Measurements from ENCODE around the gene CLUH. TPM values are rescaled to one million over a fixed set of nuclear protein-coding genes. Genes with fewer than 3 reads are reported as not detected.
A peak's percentile ranks its signal among the peaks of the same experiment; 100 is the strongest.

CLUH gene
- total and polyA plus RNA-seq, 11 donors, result 89.5 to 298 (median 154) TPM

DNA sequence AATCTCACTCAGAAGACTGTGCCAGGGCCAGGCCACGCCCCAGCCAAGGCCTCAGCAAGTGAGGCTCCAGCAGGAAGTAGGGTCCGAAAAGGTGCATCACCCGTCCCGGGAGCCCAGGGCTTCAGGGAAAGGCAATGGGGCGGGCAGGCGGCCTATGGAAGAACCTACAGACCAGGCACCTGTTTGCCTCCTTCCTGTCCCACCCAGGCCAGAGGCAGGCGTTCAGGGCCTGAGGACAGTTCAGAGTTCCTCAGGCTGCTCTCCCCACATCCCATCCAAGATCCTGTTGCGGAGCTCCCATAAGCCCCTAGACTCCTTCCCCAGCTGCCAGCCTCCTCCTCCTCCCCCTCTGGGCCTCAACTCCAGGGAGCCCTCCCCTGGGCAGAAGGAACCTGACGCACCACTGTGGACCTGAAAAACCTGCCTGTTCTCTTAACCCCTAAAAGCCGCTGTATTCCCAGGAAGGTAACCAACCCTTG, 2.3 kb downstream of the CLUH start:
- intact Hi-C loops (cut with DNase I), result loop anchor here in 1 of 10 donors (10.0 kb wide), 1 partner anchor 314 kb away; no protein-coding TSS in a partner anchor
- ATAC-seq (no peak), DNase-seq (peak in 1 of 5 donors; percentile 69)
- peaks cover 0 to 3% (median 0%) of the 10 kb centered on the region in 9 donors for H3K36me3 ChIP-seq
- peaks cover 10 to 85% (median 56%) of the 10 kb centered on the region in 12 donors for H3K4me1 ChIP-seq
- H3K9me3 ChIP-seq, result no peaks in the 10 kb centered on the region
- peak overlapping the region in 11 of 12 donors; percentile 65 to 100 (median 87) for H3K27ac ChIP-seq
- H3K27me3 ChIP-seq, result no peaks in the 10 kb centered on the region
- TF ChIP-seq POLR2A (IDR thresholded peaks at IDR 0.05) (no peak), CTCF (IDR thresholded peaks at IDR 0.05) (no peak)
- peak overlapping the region in 9 of 12 donors; percentile 8 to 98 (median 92) for H3K4me3 ChIP-seq
- WGBS, 4 donors, result 47 to 55% (median 52%) methylated on average over 4 to 10 of the region's 10 CpGs

GRCh38 chr17:2708585-2709182, 2.9 kb downstream of the CLUH start:
- WGBS, 4 donors, result 65 to 73% (median 70%) methylated on average over 18 to 21 of the region's 21 CpGs
- Histone ChIP-seq H3K27ac (peak overlapping the region in 11 of 12 donors; percentile 81 to 100 (median 88)), H3K4me3 (peak overlapping the region in 9 of 12 donors; percentile 8 to 98 (median 92)), H3K36me3 (peaks cover 0 to 9% (median 5%) of the 10 kb centered on the region in 9 donors), H3K4me1 (peaks cover 10 to 85% (median 54%) of the 10 kb centered on the region in 12 donors), H3K9me3 (no peaks in the 10 kb centered on the region), H3K27me3 (no peaks in the 10 kb centered on the region)
- ATAC-seq, result no peak
- DNase-seq, result no peak
- no peak for TF ChIP-seq CTCF (IDR thresholded peaks at IDR 0.05)
- no peak for TF ChIP-seq POLR2A (IDR thresholded peaks at IDR 0.05)
- intact Hi-C loops (cut with DNase I), result loop anchor here in 1 of 10 donors (10.0 kb wide), 1 partner anchor 314 kb away; no protein-coding TSS in a partner anchor

- Histone ChIP-seq H3K27me3 (no peaks in the 10 kb centered on the region), H3K4me1 (peaks cover 10 to 81% (median 51%) of the 10 kb centered on the region in 12 donors), H3K9me3 (no peaks in the 10 kb centered on the region), H3K4me3 (peak overlapping the region; percentile 1 to 98 (median 56)), H3K27ac (peak overlapping the region; percentile 81 to 100 (median 89)), H3K36me3 (peaks cover 0 to 16% (median 12%) of the 10 kb centered on the region in 9 donors)
- DNase-seq (peak; percentile 84 to 94 (median 86)), ATAC-seq (peak; percentile 41 to 73 (median 56))
- WGBS, 4 donors, result 26 to 60% (median 42%) methylated on average over 5 to 13 of the region's 13 CpGs
- intact Hi-C loops (cut with DNase I), result loop anchor here in 2 of 10 donors (1.0 to 10.0 kb wide), 2 partner anchors 115 to 313 kb away; partner anchors contain the start of gene PAFAH1B1 (in 1 of the 2)
- TF ChIP-seq CTCF (IDR thresholded peaks at IDR 0.05), result peak; percentile 29 to 71 (median 52)
- TF ChIP-seq POLR2A (IDR thresholded peaks at IDR 0.05), result peak in 1 of 2 donors; percentile 22
Observed at GRCh38 chr17:2707721-2708584, 3.6 kb downstream of the CLUH start.

Measured in heart left ventricle (tissue), 16 donors.